Nephron progenitor cell (in vitro differentiated cells): ENCODE data around the gene TXNDC5.

Experiments used
- DNase-seq: peaks from one replicate; pipeline ENCODE4 v3.0.0; 2021
- H3K27ac Mint-ChIP-seq: 2 replicates; pipeline ENCODE4 v1.8.0; 2021; ENCODE audit warnings: mild to moderate bottlenecking, moderate library complexity, mixed read lengths
- H3K27me3 Mint-ChIP-seq: 2 replicates; pipeline ENCODE4 v1.8.0; 2021; ENCODE audit warnings: mild to moderate bottlenecking, low read depth, mixed read lengths; ENCODE audit not compliant: poor library complexity
- H3K36me3 Mint-ChIP-seq: 2 replicates; pipeline ENCODE4 v1.8.0; 2021; ENCODE audit warnings: low read depth, mixed read lengths
- H3K4me1 Mint-ChIP-seq: 2 replicates; pipeline ENCODE4 v1.8.0; 2021; ENCODE audit warnings: mixed read lengths
- H3K4me3 Mint-ChIP-seq: 2 replicates; pipeline ENCODE4 v1.8.0; 2021; ENCODE audit warnings: mild to moderate bottlenecking, moderate library complexity, mixed read lengths
- H3K9me3 Mint-ChIP-seq: 2 replicates; pipeline ENCODE4 v1.8.0; 2021; ENCODE audit warnings: mild to moderate bottlenecking, moderate library complexity, mixed read lengths
- CTCF ChIP-seq: fragments of 200-600 bp; sonication (generic); IDR thresholded peaks from 2 replicates; pipeline ENCODE4 v1.5.0; 2021; ENCODE audit warnings: antibody characterized with exemption

The TXNDC5 gene

GRCh38 chr6:7914311-7914710 lies 3.7 kb upstream of the TXNDC5 start:
- Mint-ChIP-seq H3K4me1 (peaks cover 4% of the 10 kb centered on the region), H3K27ac (no peak overlapping the region), H3K27me3 (no peaks in the 10 kb centered on the region), H3K36me3 (no peaks in the 10 kb centered on the region), H3K4me3 (no peak overlapping the region), H3K9me3 (no peaks in the 10 kb centered on the region)
- DNase-seq, result no peak
- no peak for TF ChIP-seq CTCF

GRCh38 chr6:7912736-7913517 lies 2.3 kb upstream of the TXNDC5 start:
- H3K27me3 Mint-ChIP-seq, result peaks cover 5% of the 10 kb centered on the region
- no peak for TF ChIP-seq CTCF
- no peaks in the 10 kb centered on the region for H3K36me3 Mint-ChIP-seq
- no peak overlapping the region for H3K4me3 Mint-ChIP-seq
- H3K4me1 Mint-ChIP-seq, result peaks cover 14% of the 10 kb centered on the region
- H3K27ac Mint-ChIP-seq, result no peak overlapping the region
- no peak for DNase-seq
- no peaks in the 10 kb centered on the region for H3K9me3 Mint-ChIP-seq

- H3K4me1 Mint-ChIP-seq, result peaks cover 21% of the 10 kb centered on the region
- no peak overlapping the region for H3K27ac Mint-ChIP-seq
- peaks cover 5% of the 10 kb centered on the region for H3K27me3 Mint-ChIP-seq
- no peak overlapping the region for H3K4me3 Mint-ChIP-seq
- TF ChIP-seq CTCF, result no peak
- H3K9me3 Mint-ChIP-seq, result no peaks in the 10 kb centered on the region
- no peaks in the 10 kb centered on the region for H3K36me3 Mint-ChIP-seq
- no peak for DNase-seq
Measured at GRCh38 chr6:7912024-7912423, 1.4 kb upstream of the TXNDC5 start.

GRCh38 chr6:7911345-7911725 lies 747 bp upstream of the TXNDC5 start:
- H3K36me3 Mint-ChIP-seq, result no peaks in the 10 kb centered on the region
- no peaks in the 10 kb centered on the region for H3K9me3 Mint-ChIP-seq
- no peak overlapping the region for H3K27ac Mint-ChIP-seq
- no peak for DNase-seq
- peaks cover 5% of the 10 kb centered on the region for H3K27me3 Mint-ChIP-seq
- H3K4me1 Mint-ChIP-seq, result peaks cover 21% of the 10 kb centered on the region
- no peak overlapping the region for H3K4me3 Mint-ChIP-seq
- TF ChIP-seq CTCF, result no peak

GRCh38 chr6:7910298-7910653 lies 312 bp downstream of the TXNDC5 start:
- Mint-ChIP-seq H3K27ac (no peak overlapping the region), H3K4me1 (peaks cover 21% of the 10 kb centered on the region), H3K27me3 (peaks cover 5% of the 10 kb centered on the region), H3K4me3 (no peak overlapping the region), H3K9me3 (no peaks in the 10 kb centered on the region), H3K36me3 (no peaks in the 10 kb centered on the region)
- no peak for TF ChIP-seq CTCF
- no peak for DNase-seq
